Erythroblast (primary cell): Measurements from ENCODE around the gene IBSP.

ENCODE experiments used
- DNase-seq, 2 experiments: peaks; one replicate each; lab custom pipeline; 2025; lab: John Stamatoyannopoulos, UW
- GATA1 ChIP-seq: IDR thresholded peaks from 2 replicates; pipeline ENCODE4 v1.6.1; 2011; ENCODE audit warnings: low read depth, mild to moderate bottlenecking, control low read depth, low read length, moderate library complexity
- POLR2A ChIP-seq: IDR thresholded peaks from 2 replicates; pipeline ENCODE4 v1.6.1; 2011; ENCODE audit warnings: mild to moderate bottlenecking, low read length

Gene IBSP

GRCh38 chr4:87819281-87819919 lies 20.0 kb downstream of the IBSP start:
- TF ChIP-seq GATA1 (no peak), POLR2A (no peak)
- DNase-seq, result peak in 1 of 2 experiments; percentile 17

GRCh38 chr4:87823200-87823599 lies 23.8 kb downstream of the IBSP start:
- no peak for TF ChIP-seq POLR2A
- no peak for DNase-seq

GRCh38 chr4:87823724-87824123 lies 24.4 kb downstream of the IBSP start:
- TF ChIP-seq GATA1 (no peak), POLR2A (no peak)
- no peak for DNase-seq

GRCh38 chr4:87824352-87824751 lies 25.0 kb downstream of the IBSP start:
- TF ChIP-seq GATA1 (no peak), POLR2A (no peak)
- DNase-seq, result no peak

- DNase-seq, result no peak
- no peak for TF ChIP-seq GATA1
- no peak for TF ChIP-seq POLR2A
Measured at GRCh38 chr4:87832669-87833068, 33.3 kb downstream of the IBSP start, which contains the start of gene MEPE. Gene MEPE (plus strand): TSS chr4:87832969. CDS start chr4:87834715, 1,746 bp downstream.

GRCh38 chr4:87834401-87834800 lies 35.0 kb downstream of the IBSP start:
- no peak for DNase-seq
- TF ChIP-seq POLR2A (no peak), GATA1 (no peak)

- TF ChIP-seq GATA1, result no peak
- TF ChIP-seq POLR2A, result no peak
- no peak for DNase-seq
Measured at GRCh38 chr4:87835197-87835596, 35.8 kb downstream of the IBSP start.

GRCh38 chr4:87835743-87836142 lies 36.4 kb downstream of the IBSP start:
- no peak for DNase-seq
- TF ChIP-seq GATA1, result no peak
- no peak for TF ChIP-seq POLR2A

GRCh38 chr4:87838205-87838604 lies 38.9 kb downstream of the IBSP start:
- TF ChIP-seq GATA1 (no peak), POLR2A (no peak)
- no peak for DNase-seq

GRCh38 chr4:87838890-87839591 lies 39.7 kb downstream of the IBSP start:
- peak; percentile 10 to 31 for DNase-seq

GRCh38 chr4:87839592-87839946 lies 40.2 kb downstream of the IBSP start:
- DNase-seq, result no peak
- no peak for TF ChIP-seq GATA1
- no peak for TF ChIP-seq POLR2A

More at GRCh38 chr4:87838890-87839591, 39.7 kb downstream of the IBSP start:
- TF ChIP-seq GATA1 (no peak), POLR2A (no peak)

- no peak for DNase-seq
- no peak for TF ChIP-seq GATA1
Measured at GRCh38 chr4:87840149-87840548, 40.8 kb downstream of the IBSP start.

GRCh38 chr4:87843936-87844335 lies 44.6 kb downstream of the IBSP start:
- TF ChIP-seq GATA1 (no peak), POLR2A (no peak)
- no peak for DNase-seq

GRCh38 chr4:87844452-87844851 lies 45.1 kb downstream of the IBSP start:
- TF ChIP-seq GATA1 (no peak), POLR2A (no peak)

GRCh38 chr4:87846226-87846625 lies 46.9 kb downstream of the IBSP start:
- TF ChIP-seq GATA1, result no peak
- TF ChIP-seq POLR2A, result no peak

More at GRCh38 chr4:87844452-87844851, 45.1 kb downstream of the IBSP start:
- DNase-seq, result no peak

More at GRCh38 chr4:87846226-87846625, 46.9 kb downstream of the IBSP start:
- no peak for DNase-seq
